DMS153 treated with DMSO at 0.1 percent for 48 hours (cell line): ENCODE data around the gene MED16.
"Not testable (repeated sequence)": the region's sequence is repeated elsewhere in the genome, so short reads cannot be mapped to it uniquely, and the experiment has no call there.

Experiments
- DNase-seq: peaks from one replicate; lab custom pipeline; 2025; ENCODE audit not compliant: unreplicated experiment; lab: John Stamatoyannopoulos, UW

MED16 gene

GRCh38 chr19:911197-912033 lies 18.4 kb upstream of the MED16 start:
- DNase-seq: no peak

DNA sequence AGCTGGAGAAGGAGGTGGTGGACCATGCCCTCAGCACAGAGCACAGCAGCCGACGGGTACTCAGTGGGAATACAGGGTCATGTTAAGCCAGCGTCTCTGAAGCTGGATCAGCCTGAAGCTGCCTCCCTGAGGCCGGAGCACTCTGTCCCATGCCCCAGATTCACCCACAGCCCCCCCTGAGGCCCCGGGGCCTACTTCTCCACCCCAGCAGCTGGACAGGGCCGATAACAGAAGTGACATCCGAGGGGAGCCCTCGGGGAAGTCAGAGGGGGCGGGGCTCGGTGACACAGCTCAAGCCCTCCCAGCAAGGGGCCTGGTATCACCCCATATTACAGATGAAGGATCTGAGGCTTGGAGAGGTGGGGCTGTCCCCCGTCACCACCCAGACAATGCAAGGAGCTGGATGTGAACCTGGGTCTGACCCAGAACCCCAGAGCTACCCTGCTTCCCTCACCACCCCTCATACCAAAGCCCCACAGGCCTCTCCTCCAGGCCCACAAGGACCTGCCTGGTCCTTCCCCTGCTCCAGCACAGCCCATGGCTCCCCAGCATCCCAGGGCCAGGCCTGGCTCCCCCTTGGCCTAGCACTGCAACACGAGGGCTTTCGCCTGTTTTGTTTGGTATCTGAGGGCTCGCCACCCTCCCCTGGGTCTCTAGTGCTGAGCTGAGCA lies 14.3 kb upstream of the MED16 start:
- DNase-seq: no peak

DNA sequence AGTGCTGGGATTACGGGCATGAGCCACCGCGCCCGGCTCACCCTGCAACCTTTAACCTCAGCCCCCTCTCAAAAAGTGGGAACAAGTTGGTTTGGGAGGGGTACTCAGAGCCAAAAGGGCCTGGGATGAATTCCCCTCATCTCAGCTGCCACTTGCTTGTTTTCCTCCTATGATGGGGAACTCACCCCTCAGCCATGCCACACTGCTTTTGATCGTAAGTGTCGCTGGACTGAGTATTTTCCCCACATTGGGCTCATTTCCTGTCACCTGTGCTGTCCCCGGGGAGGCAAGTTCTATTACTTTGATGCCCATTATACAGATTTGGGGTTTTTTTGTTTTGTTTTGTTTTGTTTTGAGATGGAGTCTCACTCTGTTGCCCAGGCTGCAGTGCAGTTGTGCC lies 13.5 kb upstream of the MED16 start:
- no peak for DNase-seq

- DNase-seq: no peak
Measured at GRCh38 chr19:904545-904944, 11.6 kb upstream of the MED16 start.

GRCh38 chr19:903266-903797 lies 10.3 kb upstream of the MED16 start:
- DNase-seq: no peak

DNA sequence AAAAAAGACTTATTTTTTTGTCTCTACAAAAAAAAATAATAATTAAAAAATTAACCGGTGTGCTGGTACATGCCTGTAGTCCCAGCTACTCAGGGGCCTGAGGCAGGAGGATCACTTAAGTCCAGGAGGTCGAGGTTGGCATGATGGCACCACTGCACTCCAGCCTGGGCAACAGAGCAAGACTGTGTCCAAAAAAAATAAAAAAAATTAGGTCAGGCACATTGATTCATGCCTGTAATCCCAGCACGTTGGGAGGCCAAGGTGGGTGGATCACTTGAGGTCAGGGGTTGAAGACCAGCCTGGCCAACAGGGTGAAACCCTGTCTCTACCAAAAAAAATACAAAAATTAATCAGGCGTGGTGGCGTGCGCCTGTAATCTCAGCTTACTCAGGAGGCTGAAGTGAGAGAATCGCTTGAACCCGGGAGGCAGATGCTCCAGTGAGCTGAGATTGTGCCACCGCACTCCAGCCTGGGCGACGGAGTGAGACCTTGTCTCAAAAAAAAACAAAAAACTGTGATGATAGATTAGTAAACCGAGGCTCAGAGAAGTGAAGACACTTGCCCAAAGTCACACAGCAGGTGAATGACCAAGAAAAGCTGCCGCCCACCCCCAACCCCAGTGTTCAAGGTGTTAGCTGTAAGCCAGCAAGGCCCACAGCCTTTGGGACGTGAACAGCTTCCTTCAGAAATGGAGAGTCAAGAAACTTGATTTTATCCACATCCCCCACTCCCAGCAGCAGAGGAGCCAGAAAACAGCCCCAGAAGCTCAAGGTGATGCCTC lies 9.6 kb upstream of the MED16 start:
- DNase-seq: no peak

GRCh38 chr19:902093-902370 lies 9.0 kb upstream of the MED16 start:
- DNase-seq: no peak

- no peak for DNase-seq
Measured at GRCh38 chr19:901216-902092, 8.5 kb upstream of the MED16 start.

DNA sequence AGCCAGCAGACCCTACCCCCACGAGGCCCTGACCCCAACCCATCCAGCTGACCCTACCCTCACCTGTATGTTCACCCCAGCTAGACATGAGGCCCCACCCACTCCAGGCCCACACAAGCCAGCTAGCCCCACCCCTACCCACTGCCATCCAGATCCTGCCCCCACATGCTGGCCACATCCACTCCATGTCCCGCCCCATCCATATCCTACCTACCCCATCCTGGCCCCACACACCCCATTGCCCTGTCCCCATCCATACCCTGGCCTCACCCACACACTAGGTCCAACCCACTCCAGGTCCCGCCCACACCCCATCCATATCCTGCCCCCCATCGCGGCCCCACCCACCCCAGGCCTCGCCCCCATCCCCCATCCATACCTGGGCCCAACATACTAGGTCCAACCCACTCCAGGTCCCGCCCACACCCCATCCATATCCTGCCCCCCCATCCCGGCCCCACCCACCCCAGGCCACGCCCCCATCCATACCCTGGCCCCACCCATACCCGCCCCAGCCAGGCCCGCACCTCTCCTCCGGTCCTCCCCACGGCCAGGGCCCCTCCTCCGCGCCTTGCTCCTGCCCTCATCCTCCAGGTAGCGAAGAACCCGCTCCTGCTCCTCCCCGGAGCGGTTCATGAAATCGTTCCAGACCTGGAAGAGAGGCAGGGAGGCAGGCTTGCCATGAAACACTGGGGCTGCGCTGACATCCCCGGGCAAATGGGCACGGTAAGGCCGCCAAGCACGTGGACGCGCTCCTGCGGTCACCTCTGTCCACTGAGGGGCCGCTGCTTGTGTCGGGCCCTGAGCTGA lies 7.5 kb upstream of the MED16 start:
- DNase-seq: no peak

DNA sequence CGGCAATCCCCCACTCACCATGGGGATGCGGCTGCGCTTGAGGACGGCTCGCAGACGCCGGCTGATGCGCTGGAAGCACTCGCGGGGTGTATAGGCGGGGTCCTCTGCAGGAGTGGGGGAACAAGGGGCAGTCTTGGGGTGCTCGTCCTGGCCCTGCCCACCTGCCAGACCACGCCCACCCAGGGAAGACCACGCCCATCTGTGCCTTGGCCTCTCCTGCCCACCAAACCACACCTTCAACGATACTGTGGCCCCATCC lies 7.0 kb upstream of the MED16 start:
- DNase-seq: no peak

GRCh38 chr19:899336-900042 lies 6.5 kb upstream of the MED16 start:
- no peak for DNase-seq

GRCh38 chr19:898663-899062 lies 5.7 kb upstream of the MED16 start:
- no peak for DNase-seq

DNA sequence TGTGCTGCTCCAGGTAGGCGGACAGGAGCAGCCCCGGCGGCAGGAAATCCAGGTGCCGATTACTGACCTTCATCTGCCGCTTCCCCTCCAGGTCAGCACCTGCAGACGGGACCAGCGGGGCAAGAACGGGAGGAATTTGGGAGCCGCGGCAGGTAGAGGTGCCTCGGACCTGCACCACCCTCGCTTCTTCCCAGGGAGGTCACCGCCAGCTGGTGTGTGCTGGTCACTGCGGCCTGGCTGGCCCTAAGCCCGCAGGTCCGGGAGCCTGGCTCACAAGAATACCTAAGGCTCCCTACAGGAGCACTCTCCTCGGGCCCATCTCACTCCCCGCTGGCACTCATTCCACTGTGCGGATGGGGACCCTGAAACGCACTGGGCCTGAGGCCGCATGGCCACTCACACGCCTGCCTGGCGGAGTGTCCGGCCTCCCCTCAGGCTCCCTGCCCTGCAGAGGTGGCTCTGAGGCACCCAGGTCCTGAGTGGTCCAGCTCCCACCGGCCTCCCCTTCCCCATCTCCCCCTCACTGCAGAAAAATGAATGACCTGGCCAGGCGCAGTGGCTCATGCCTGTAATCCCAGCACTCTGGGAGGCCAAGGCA lies 4.6 kb upstream of the MED16 start:
- DNase-seq: no peak

DNA sequence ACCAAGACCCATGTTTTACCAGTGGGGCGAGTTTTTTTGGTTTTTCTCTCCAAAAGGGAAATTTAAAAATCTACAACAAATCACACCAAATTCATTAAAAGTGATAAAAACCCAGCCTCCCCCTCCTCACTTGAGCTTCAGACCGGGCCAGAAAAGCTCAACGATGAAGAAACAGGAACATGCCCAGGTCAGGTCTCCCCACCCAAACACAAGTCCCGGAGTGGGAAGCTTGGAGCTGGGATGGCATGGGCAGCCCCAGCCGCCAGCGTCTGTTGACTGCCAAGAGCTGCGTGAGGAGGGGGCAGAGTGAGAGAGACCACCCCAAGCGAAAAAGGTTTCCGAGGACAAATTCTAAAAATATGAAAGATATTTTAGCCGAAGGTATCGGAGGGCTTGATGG lies 4.0 kb upstream of the MED16 start:
- DNase-seq: no peak

GRCh38 chr19:896434-896833 lies 3.4 kb upstream of the MED16 start:
- DNase-seq: no peak

DNA sequence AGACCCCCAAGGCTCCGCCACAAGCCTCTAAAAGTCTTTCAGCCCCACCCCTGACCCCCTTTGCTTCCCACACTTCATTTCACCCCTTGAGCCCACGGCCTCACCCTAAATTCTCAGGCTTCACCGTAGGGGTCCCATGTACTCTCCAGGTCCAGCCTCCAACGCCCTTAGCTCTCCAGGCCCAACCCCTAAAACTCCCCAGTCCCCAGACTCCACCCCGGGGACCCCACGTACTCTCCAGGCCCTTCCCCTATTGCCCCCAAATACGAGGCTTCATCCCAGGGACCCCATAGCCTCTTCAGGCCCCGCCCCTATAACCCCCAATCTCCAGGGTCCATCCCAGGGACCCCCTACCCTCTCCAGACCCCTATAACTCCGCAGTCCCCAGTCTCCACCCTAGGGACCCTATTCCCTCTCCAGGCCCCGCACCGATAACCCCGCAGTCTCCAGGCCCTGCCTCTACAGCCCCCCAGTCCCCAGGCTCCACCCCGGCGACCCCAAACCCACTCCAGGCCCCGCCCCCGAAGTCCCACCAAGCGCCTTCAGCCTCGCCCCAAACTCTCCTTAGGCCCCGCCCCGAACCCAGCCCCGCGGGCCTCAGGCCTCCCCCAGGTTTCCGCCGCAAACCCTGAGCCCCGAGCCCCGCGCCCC lies 619 bp downstream of the MED16 start:
- no peak for DNase-seq

DNA sequence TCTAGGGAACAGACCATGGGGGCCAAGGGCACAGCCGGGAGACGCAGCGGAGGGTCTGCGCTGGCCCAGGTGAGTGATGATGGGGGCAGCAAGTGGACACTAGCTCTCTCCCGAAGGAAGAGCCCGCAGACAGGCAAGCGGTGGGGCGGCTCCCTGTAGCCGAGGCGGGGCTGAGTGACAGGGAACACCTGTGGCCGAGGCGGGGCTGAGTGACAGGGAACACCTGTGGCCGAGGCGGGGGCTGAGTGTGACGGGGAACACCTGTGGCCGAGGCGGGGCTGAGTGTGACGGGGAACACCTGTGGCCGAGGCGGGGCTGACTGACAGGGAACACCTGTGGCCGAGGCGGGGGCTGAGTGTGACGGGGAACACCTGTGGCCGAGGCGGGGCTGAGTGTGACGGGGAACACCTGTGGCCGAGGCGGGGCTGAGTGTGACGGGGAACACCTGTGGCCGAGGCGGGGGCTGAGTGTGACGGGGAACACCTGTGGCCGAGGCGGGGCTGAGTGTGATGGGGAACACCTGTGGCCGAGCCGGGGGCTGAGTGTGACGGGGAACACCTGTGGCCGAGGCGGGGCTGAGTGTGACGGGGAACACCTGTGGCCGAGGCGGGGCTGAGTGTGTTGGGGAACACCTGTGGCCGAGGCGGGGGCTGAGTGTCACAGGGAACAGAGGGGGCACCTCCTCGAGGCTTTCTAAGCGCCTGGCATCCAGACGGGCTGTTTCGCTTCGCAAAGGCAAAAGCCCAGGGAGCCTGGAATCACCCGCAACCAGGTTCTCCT lies 1.4 kb downstream of the MED16 start:
- DNase-seq: not testable (repeated sequence)

GRCh38 chr19:890831-891230 lies 2.2 kb downstream of the MED16 start:
- DNase-seq: no peak
